GM18519 (cell line): ENCODE measurements around the gene PTPRN2.
"Not testable (repeated sequence)": the region's sequence is repeated elsewhere in the genome, so short reads cannot be mapped to it uniquely, and the experiment has no call there.

Source experiments
- ATAC-seq: cut with Tn5 transposase; IDR thresholded peaks from one replicate; pipeline ENCODE4 v1.9.1; 2021; ENCODE audit warnings: mild to moderate bottlenecking, moderate library complexity; ENCODE audit not compliant: unreplicated experiment, low FRiP score

Gene PTPRN2

DNA sequence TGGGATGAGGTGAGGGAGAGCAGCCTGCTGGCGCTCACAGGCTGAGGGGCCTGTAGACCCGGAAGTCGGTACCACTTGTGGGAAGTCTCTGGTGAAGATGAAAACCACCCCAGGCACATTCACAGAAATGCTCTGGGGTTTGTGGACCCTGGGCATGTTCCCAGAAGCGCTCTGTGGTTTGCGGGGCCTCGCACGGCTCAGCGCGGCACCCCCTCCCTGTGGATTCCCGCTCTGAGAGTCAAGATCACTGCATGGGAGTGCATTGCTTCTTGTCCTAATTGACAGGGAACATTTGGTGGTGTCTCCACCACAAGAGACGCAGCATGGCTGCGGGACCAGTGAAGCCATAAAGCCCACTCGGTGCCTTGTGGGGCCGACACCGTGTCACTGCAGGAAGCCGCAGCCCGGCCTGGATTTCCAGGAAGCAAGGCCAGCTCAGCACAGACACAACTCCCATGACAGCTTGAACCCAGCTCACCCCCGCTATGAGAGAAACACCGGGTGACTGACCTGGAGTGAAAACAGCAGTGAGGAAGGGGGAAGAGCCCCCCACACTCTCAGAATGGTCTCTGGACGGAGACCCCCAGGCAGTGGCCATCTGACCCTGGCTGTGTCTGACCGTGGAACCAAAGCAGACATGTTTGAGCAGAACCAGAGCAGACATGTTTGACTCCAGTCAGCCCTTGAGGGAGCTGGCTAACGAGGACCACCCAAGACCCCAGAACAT, 157.2 kb downstream of the PTPRN2 start:
- no peak for ATAC-seq

DNA sequence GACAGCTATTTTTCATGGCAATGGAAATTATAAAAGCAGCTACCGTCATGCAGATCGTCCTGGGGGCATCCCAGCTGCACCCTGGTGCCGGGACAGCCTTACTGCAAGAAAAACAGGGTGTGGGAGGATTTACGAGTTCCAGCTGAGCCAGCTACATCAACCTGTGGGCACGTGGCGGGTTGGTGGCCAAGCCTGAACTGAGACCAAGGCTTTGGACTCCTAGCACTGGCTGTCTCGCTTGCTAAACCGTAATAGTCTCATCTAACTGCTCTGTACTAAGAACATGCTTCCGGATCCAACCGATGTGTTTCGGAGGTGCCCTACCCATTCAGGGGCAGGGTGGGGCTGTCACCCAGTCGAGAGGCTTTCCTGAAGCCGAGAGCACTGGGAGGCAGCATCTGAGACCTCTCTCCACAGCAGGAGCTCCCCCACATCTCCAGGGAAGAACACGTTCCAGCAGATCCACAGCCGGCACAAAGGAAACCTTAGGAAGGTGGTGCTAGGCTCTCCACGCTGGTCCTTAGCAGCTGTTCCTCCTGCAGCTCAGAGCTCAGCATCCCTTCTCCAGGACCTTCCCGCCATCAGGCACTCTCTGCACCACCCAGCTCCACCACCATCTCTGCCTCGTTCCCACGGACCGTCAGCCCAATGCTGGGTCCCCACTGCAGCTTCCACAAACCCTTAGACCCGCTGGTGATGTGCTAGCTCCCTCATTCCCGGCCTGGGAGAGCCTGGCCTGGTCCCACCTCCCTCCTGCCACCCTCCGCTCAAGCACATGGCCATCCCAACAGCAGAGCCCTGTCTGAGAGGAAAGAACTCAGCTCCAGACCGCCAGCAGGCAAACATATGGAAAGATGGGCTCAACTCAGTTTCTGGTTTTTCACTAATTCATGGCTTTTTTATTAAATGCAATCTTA, 158.5 kb downstream of the PTPRN2 start:
- ATAC-seq, result no peak

DNA sequence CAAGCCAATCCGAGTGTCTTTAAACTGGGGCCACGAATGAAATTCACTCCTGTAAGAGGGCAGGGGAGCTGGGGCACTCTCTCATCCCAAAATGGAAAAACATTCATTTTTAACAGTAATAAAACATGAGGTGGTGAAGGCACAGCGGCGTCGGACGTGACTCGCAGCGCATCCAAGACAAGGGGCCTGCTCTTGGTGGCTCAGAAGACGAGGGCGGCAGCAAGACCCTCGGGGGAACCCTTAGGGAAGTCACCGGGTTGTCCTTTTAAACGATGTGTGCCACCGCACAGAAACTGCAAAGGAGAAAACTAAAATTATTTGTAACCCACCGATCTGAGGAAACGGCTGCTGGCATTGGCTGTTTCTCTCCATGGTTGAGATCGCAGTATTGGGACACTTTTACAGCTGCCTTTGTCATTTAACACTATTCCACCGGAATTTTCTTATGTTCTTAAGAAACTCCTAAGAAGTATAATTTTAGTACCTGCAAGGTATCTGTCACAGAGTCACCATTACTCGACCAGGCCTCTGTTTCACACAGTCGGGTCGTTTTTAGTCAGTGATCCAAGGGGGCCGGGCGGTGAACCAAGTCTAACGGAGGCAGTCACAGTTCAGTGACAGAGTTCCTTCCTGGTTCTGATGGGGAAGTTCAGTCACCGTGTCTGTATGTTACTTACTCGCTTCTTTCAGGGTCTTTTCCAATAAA, 159.3 kb downstream of the PTPRN2 start:
- no peak for ATAC-seq

DNA sequence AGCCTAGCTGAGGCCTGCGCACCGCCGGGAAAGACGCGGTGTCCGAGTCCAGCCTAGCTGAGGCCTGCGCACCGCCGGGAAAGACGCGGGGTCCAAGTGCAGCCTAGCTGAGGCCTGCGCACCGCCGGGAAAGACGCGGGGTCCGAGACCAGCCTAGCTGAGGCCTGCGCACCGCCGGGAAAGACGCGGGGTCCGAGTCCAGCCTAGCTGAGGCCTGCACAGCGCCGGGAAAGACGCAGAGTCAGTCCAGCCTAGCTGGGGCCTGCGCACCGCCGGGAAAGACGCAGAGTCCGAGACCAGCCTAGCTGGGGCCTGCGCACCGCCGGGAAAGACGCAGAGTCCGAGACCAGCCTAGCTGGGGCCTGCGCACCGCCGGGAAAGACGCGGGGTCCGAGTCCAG, 161.9 kb downstream of the PTPRN2 start:
- not testable (repeated sequence) for ATAC-seq

DNA sequence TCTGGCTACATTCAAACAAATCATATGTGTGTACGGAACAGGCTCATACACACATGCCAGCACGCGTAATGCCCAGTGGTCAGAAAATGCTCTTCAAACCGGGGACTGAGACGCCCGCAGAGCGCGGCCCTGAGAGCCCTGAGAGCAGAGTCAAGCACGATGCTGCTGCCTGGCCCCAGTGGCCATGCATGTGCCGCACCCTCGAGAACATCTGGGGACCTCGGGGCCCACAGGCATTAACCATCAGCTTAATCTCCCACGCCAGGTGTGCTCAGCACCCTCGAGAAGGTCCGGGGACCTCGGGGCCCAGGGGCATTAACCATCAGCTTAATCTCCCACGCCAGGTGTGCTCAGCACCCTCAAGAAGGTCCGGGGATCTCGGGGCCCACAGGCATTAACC, 163.1 kb downstream of the PTPRN2 start:
- no peak for ATAC-seq

DNA sequence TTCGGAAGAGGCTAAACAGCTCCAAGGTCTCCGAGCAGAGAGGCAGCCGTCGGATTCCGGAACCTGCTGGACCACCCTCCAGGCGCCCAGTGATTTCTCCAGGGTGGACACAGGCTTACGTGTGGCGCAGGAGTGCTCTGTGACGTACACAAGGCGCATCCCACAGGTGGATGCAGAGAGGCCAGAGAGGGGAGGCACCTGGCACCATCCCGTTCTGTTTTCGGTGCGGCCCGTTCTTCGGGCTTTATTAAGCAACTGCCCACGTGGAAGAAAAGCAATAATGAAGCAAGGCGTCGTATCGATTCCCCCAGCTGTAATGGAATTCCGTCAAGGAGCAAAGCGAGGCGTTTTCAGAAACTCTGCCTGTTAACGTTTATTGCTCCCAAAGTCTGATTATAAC, 163.6 kb downstream of the PTPRN2 start:
- ATAC-seq, result no peak

DNA sequence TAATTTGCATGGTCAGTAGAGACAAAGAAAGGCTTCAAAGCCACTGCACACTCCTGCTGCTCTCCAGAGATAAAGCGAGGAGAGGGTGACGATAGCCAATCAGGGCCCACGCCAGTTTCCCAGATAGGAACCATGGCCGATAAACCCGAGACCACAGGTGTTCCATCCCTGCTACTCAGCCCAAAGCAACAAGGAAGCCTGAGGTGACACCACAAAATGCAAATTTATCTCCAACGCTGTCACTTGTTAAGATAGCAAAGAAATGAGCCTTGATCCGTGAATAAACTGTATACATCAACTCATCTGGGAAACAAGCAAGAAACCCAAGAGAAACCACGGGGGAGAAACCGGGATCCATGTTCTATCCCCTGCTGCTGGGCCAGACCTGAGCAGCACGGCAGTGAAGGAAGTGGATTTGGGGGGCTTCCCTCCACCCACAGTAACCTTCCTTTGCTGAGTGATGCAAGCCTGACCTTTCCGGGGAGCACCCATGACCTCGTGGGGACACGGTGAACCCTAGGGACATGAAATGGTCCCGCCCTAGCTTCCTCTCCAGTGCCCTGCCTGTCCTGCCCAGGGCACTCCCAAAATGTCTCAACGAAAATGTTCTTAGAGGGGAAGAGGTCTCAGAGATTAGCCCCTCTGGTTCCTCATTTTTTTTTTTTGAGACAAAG, 164.6 kb downstream of the PTPRN2 start:
- no peak for ATAC-seq

DNA sequence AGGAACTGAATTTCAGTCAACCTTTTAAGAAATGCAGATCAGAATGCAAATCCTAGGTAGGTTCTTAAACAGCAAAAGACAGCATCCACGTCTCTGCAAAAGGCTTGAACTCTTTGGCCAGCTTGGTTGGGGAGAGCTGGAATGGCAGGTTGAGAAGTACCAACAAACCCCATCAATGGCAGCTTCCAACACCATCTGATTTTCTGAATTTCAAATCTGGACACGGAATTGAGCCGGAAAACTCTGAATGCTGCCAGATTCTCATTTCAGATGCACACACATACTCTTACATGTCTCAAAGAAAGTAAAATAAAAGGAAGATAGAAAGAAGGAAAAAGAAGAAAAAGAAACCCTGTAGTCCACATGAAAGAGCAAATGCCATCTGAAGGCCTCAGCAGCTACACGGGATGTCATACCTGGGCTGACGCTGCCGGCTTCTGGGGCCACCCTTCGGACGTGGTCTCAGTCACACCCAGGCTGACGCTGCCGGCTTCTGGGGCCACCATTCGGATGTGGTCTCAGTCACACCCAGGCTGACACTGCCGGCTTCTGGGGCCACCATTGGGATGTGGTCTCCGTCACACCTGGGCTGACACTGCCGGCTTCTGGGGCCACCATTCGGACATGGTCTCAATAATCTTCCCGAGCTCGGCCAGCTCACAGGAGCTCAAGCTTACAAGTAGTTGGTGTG, 165.3 kb downstream of the PTPRN2 start:
- no peak for ATAC-seq

DNA sequence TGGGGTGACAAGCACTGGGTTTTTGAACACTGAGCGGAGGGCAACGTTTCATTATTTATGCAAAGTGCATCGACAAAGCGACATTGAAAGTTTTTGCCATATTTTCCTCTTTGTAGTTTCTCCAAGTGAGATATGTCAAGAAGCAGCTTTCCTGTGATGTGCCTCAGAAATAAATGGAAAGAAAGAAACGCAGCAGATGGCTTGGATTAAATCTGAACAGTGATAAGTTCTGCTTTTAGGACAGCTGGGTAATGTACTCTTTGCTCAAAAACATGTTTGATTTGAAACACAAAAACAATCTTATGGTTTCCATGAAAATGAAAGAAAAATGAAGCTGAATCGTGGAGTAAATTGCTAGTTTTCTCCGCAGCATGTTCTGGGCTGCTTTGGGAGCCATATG, 166.3 kb downstream of the PTPRN2 start:
- ATAC-seq, result no peak

DNA sequence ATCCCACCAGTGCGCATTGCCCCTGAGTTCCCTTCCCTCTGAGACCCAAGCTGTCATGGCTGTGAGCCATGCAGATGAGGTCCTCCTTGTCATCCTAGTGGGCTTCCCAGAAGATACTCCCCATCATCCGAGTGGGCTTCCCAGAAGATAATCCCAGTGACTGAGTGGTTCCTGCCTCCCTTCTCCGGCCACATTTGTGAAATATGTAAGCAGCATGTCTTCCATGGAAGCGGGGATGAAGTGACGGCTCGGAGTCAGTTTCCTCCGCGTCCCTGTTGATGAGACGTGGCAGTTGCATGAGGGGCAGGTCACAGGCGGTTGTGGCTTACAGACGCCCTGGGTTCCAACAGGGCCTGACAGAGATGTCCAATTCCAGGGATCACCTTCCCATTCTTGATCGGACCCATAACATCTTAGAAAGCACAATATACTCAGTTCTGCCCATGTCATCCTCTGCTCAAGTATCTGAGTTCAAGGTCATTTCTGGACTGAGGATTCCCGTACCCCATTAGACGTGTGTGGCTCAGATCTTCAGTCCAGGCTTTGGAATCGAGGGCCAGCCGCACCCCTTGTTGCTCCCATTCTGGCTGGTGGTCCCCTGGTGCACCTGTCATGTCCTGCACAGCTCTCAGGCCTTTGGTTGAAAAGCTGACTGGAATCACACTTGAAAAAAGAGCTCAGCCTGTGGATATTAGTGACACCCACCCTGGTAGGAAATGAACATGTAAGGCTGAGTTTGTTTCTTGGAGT, 166.9 kb downstream of the PTPRN2 start:
- ATAC-seq, result no peak

DNA sequence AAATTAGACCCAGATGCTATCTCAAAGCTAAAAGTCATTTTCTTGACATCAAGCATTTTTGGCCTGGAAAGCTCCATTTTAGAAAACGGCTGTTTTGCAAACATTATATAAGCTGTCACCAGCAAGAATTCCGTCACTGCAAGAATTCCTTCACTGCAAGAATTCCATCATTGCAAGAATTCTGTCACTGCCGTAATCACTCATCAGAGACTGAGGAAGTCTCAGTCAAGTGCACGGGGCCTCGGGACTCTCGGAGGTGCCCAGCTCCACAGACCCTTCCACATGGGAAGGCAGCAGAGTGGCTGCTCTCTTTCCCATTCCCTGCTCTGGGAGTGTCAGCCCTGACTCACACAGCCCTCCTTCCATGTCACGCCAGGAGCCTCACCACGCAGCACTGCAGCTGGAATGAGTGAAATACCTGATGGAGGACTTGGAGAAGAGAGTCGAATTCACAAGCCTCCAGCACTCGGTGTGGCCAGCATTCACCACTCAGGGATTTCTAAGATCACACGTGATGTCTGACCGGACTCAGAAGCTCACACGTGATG, 168.3 kb downstream of the PTPRN2 start:
- no peak for ATAC-seq

DNA sequence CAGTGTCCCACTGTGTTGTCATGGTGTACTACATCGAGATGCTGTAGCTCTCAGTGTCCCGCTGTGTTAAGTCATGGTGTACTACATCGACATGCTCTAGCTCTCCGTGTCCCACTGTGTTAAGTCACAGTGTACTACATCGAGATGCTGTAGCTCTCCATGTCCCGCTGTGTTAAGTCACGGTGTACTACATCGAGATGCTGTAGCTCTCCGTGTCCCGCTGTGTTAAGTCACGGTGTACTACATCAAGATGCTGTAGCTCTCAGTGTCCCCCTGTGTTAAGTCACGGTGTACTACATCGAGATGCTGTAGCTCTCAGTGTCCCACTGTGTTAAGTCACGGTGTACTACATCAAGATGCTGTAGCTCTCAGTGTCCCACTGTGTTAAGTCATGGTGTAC, 169.2 kb downstream of the PTPRN2 start:
- not testable (repeated sequence) for ATAC-seq

DNA sequence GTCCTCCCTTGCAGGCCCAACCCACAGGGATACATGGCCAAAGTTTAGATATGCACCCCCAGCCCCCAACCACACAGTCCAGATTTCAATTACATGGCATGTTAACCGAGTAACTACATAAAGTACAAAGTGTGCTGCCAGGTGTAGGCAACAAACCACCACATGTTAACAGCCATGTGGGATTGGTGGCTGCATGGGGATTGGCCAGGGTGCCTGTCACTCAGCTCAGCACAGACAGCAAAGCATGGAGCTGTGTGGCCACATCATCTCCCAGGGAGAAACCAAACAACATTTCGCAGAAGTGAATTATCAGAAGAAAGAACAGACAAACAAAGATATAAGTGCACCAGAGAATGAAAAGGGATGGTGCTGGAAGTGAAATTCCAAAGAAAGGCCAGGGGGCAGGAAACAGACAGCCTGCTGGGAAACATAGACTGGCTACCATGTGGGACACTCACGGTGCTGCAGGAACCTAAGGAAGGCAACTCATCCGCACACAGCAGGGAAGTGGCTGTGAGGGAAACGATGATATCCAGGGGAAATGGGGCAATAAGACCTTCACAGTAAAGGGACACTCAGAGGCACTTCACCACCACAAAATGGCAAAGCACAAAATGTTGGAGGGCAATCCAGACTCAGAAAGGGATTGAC, 171.2 kb downstream of the PTPRN2 start:
- no peak for ATAC-seq

DNA sequence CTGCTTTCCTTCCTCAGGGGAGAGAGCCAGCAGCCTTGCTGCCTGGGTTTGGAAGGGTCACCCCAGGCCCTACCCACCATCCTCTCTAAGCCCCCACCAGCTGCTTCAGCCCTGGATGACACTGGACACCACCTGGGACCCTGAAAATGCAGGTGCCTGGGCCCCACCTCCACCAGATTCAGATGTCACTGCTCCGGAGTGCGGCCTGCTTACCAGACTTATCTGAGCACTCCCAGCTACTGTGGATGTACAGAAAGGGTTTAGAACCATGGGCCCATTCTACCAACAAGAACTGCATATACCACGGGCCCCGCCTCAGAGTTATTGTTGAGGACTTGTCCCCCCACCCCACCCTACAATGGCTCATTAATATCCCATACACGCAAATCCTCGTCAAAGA, 172.3 kb downstream of the PTPRN2 start:
- ATAC-seq, result no peak

DNA sequence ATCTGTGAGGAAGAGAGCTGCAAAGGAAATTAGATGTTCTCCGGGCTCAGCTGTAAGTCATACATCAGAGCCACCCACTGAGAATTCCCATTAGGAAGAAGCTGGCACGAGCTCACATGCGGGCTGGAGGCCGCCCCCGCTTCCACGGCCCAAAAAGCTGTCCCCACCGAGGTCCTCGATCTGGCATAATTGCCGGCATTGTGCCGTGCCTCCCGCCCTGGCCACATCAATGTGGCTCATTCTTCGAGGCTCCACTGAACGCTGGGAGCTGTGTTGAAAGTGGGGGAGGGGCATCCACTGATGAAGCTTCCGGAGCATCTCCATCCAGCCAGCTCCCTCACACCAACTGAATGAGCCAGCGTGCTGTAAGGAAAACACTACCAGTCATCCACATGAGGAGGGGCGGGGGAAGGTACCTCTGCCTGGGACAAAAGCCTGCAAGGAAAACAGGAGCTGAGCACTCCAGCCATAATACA, 173.1 kb downstream of the PTPRN2 start:
- no peak for ATAC-seq

DNA sequence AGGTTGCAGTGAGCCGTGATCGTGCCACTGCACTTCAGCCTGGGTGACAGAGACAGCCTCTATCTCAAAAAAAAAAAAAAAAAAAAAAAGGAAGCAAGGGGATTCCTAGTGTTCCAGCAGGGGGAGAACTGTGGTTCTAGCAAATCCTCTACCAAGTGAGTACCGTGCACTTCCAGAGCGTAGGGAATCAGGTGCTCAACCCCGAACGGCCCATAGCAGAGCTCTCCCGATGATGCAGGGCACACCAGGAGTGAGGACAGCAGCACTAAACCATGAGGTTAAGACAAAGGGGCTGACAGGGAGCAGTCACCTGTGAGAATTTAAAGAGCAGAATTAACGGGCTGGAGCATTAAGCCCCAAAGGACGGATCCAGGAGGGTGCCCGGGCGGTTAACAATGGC, 173.6 kb downstream of the PTPRN2 start:
- ATAC-seq, result no peak

DNA sequence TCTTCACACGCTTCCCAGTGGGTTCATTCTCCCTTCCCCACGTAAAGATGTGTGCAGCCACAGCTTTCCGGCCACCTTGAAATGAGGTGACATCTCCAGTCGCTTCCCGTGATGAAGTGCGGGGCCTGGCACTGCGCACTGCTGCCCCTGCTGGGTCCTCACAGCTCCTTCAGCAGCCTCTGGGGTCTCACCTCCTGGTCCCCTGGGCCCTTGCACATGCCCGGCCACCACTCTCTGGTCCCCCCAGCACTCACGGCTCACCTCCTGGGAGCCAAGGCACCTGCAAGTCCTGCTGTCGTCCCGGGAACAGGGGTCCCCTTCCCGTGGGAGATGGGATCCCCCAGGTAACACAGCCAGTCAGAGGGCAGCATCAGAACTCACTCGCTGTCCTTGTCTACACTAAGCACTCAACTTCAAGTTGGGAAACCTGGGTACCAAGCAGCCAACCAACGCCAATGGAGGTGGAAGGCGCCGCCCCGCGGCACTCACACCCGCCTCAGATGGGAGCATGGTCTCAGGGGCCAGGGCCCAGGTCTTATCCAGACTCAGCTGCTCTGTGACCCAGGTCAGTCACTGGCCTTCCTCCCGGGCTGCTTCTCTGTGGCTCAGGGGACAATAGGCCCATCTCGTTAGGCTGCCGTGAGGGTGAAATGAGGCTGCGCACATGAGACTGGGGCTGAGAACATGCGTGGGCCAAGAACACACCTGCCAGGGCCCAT, 176.2 kb downstream of the PTPRN2 start:
- no peak for ATAC-seq

DNA sequence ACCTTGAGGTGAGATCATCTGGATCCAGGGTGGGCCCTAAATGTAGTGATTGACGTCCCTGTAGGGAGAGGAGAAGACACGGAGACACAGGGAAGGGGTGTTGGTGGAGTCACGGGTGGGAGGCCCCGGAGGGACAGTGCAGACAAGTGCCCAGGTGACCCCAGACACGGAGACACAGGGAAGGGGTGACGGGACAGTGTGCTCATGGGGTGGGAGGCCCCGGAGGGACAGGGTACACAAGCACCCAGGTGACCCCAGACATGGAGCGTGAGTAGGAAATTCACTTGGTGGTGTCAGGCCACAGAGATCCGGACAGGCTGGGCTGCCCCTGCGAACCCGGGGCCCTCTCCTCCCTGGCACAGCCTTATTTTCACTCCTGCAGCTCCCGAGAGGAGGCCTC, 176.9 kb downstream of the PTPRN2 start:
- no peak for ATAC-seq
